Measurements from ENCODE around the gene UAP1L1.

GRCh38 chr9:137077010-137077747 is at the start of gene UAP1L1:
- TF ChIP-seq CTCF (IDR thresholded peaks at IDR 0.05) (no peak), POLR2A (IDR thresholded peaks at IDR 0.05; ENCODE audit: low read depth) (no peak)

Measured in esophagus muscularis mucosa (tissue), 3 donors.